NCI-H2227 (cell line): ENCODE results near the gene PLA2G2F.

ENCODE experiments used
- DNase-seq: peaks from one replicate; lab custom pipeline; 2025; ENCODE audit not compliant: unreplicated experiment; lab: John Stamatoyannopoulos, UW

Gene PLA2G2F, protein sequence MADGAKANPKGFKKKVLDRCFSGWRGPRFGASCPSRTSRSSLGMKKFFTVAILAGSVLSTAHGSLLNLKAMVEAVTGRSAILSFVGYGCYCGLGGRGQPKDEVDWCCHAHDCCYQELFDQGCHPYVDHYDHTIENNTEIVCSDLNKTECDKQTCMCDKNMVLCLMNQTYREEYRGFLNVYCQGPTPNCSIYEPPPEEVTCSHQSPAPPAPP

DNA sequence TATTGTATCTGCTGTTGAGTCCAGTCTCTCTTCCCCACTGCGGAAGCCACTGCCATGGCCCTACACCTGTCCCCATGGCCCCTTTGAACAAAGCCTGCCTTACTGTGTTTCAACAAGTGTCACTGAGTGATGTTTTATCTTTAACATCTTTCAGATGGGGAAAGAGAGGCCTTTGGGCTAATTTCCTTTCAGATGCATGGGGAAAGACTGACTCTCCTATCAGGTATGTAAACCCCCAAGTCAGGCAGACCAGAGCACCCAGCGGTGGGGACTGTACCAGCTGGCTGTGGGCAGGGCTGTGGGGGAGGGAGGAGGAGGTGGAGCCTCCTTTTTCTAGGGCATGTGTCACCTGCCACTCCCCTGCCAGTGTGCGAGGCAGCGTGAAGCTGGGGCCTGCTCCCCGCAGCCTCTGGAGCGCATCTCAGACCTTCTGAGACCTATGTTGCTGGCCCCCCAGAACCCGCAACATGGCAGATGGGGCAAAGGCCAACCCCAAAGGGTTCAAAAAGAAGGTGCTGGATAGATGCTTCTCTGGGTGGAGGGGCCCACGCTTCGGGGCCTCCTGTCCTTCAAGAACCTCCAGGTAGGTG, at the start of gene PLA2G2F:
Gene PLA2G2F, plus strand, starts transcription at position 363 of the 590 bp plus-strand sequence. Its CDS starts 105 bp downstream, at position 468.
- DNase-seq: no peak

DNA sequence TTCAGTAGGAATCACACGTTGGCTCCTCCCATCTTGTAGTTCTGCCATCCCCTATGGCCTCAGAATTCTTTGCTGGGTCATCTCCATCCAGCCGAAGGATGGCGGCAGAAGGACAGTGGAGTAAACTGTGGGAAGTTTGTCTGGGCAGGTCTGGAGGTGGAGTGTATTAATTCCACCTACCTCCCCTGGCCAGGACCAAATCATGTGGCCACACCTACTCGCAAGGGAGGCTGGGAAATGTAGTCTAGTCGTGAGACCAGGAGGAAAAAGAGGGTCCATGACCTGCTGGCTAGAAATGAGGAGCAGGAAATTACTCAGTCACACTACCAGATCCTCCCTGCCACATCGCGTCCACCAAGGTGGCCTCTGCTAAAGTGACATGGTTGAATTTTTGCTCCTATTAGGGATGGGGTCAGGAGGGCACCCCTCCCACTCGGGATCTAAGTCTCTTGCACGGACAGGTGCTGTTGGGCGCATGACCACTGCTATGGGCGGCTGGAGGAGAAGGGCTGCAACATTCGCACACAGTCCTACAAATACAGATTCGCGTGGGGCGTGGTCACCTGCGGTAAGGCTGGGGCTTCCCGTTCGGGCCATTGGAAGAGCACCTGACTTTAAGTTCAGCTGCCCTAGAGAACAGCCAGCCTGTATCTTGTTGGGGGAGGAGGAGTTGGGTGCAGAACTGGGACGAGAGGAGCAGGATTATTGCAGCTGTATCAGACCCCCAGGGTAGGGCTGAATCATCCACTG, 49.6 kb upstream of the PLA2G2F start:
- DNase-seq: no peak

DNA sequence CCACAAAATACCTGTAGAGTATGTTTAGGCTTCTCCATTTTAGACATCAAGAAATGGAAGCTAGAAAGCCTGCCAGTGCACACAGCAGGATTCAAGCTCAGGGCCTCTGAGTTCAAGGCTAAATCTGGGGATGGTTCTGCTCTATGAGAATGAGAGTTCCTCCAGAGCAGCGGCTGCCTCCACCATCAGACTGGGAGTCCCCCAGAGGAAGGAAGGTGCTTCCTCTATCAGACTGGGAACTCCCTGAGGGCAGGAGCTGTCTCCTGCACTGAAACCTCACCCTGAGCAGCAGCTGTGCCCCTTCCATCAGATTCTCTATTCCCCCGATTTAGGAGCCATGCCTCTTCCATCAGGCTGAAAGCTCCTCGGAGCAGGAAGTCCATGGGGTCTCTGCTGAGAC, 49.0 kb upstream of the PLA2G2F start:
- DNase-seq: no peak

DNA sequence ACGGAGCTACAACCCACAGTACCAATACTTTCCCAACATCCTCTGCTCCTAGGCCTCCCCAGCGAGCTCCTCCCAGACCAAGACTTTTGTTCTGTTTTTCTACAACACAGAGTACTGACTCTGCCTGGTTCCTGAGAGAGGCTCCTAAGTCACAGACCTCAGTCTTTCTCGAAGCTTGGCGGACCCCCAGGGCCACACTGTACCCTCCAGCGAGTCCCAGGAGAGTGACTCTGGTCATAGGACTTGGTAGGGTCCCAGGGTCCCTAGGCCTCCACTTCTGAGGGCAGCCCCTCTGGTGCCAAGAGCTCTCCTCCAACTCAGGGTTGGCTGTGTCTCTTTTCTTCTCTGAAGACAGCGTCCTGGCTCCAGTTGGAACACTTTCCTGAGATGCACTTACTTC, 48.5 kb upstream of the PLA2G2F start:
- DNase-seq: no peak

DNA sequence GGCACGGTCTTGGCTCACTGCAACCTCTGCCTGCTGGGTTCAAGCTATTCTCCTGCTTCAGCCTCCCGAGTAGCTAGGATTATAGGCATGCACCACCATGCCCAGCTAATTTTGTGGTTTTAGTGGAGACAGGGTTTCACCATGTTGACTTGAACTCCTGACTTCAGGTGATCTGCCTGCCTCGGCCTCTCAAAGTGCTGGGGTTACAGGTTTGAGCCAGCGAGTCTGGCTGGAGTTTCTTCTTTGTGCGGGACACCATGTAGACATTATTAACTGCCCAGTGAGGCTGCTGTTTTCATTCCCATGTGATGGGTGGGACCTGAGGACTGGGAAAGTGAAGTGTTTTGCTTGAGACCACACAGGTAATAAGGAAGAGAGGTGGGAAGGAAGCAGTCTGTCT, 45.8 kb upstream of the PLA2G2F start:
- DNase-seq: no peak

DNA sequence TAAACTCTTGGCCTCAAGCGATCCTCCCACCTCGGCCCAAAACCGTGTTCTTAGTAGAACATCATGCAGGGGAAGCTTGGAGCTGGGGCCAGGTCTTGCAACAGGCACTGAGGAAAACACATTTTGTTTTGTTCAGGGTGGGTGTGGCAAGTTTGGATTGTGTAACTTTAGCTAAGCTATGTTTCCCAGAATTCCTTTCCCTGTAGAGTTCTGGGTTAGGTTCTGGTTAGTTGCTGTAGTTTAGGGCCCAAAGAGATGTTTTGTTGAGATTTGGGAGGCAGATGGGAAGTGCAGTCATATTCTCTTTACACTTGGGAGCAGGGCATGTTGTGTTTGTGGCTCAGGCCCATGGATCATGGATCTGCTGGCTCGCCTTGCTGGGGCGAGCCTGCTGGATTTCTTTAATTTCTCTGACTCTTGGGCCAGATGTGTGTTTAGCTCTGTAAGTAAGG, 45.2 kb upstream of the PLA2G2F start:
- no peak for DNase-seq

DNA sequence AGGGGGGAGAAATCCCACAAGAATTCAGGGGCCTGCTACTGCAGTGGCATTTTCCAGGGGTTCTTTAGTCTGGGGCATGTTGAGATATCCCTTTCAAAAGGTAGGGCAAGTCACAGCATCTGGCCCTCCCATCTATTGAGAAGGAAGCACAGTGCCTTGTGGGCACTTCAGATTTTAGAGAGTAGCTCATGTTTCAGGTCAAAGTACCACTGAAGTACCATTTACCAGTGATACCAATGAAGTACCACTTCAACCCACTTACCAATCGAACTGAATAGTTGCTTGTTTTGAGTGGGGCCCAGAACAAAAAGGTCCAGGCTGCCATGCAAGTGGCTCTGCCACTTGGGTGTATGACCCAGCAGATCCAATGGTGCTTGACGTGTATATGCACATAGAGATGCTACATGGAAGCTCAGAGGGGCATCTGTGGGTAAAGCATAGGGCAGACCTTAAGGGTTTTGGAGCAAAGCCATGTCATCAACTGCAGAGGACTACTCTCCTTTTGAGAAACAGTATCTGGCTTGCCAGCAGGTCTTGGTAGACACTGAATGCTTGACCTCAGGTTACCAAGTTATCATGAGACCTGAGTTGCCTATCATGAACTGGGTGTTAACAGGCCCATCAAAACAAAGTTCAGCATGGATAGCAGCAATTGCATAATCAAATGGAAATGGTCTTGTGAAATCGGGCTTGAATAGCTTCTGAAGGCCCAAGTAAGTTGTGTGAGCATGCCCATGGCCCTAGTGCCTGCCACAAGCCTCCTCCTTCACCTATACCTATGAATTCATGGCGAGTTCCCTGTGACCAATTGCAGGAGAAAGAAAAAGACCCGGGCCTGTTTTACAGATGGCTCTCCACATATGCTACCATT, 43.3 kb upstream of the PLA2G2F start:
- no peak for DNase-seq

DNA sequence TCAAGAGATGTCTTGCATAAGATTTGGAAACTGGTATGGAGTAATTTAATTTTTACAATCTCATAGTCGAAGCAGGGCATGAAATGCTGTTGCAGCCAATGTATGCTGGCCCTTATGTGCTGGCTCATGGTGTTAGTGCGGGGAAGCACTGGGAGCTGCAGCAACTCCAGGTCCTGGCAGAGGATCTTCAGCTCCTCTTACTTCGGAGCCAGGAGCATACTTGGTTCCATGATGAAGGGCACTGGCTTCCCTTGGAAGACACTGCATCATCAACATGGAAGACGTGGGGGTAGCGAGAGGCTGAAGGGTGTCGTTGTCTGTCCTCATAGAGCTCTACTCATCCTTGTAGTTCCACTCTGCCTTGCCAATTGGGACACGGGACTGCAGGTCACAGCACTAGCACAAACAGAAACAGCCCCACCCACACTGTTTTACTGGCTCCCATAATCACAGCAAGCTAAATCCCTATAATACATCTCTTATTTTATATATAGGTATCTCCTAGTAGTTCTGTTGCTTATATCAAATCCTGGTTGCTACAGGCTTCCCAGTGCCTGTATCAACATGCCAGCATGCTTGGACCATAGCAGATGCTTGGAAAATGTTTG, 42.2 kb upstream of the PLA2G2F start:
- no peak for DNase-seq

DNA sequence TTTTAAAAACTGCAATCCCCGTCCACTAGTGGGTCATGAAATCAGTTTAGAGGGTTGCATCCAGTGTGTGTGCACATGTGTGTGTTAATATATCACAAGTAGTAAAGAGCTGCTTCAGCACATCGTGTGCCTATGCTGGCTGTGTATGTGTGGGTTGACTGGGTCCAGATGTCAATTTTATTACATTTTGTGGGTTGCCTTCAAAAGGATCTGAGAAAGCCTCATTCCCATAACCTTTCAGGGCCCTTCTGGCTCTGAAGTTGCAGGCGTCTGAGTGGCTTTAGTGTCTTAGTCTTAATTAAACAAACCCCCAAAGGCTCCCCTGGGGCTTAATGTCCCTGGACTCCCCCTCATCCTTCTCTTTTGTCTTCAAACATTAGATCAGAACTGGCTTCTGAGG, 39.6 kb upstream of the PLA2G2F start:
- DNase-seq: no peak

DNA sequence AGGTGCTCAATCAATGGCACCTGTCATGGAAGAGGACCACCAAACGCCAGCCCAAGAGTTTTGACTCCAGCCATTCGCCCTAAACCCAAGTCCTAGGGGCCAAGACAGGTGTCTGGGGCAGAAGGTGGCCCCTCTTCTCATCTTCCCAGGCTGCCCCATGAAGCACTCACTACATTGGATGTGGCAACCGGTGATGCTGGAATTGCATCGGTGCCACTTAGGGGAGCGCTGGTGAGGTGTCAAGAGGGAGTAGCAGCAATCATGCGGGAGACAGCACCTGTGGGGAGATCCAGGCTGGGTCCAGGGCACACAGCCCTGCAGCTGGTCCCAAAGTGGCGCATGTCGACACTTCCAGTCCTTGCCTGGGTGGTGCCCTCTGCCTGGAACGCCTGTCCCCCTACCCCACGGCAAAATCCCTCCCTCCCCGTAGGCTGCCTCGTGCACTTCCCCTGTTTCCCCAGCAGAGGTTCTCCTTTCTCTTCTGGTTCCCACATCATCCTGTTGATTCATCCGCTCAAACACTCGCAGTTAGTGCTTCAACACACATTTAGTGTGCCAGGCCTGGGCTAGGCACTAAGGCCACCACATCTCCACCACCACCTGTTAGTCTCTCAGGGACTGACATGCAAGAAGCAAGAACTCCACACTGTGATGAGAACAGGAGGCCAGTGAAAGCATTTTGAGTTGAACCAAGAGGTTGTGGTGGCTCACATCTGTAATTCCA, 38.3 kb upstream of the PLA2G2F start:
- DNase-seq: peak; percentile 61

DNA sequence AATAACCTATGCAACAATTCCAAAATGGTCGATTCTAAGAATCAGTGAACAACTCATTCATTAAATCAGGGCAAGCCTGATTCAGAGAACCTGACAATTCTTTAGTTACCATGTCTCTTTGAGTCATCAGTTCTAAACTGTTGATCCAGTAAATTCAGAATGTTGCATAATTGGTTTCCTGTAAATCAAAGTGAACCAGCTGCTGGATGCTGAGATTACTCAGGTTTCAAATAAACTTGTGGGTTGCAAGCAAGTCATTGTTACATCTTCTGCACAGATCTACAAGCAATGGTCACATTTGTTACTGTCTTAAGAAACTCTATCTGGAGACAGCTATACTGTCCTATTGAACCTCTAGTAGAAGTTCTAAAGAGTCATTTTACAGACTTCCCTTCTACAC, 36.2 kb upstream of the PLA2G2F start:
- DNase-seq: no peak

DNA sequence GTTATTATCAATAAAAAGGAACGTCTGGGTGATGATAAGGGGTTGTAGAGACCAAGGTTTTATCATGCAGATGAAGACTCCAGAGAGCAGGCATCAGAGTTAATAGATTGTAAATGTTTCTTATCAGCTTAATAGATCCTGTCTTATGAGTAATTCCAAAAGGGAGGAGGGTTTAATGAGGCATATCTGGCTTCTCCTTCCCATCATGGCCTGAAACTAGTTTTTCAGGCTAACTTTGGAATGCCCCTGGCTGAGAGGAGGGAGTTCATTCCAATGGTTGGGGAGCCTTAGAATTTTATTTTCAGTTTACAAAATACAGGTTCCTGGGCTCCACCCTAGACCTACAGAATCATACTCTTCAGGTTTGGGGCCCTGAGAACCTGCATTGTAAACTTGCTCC, 33.3 kb upstream of the PLA2G2F start:
- no peak for DNase-seq

DNA sequence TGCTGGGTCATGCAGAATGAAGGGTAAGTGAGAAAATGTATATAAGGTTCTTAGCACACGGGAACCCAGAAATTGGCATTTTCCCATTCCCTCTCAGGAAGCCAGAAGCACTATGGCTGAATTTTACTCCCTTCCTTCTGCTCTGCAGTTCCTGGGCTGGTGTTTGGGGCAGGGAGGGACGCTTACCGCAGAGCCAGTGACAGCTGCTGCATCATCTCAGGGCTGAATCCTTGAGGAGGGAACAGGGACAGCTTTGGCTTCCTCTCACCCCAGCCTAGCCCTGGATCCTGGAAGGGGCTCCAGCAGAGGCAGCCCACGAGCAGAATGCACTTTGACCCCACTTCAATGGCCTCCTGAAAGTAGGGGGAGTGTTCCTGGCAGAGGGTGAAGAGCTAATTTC, 31.8 kb upstream of the PLA2G2F start:
- DNase-seq: no peak

DNA sequence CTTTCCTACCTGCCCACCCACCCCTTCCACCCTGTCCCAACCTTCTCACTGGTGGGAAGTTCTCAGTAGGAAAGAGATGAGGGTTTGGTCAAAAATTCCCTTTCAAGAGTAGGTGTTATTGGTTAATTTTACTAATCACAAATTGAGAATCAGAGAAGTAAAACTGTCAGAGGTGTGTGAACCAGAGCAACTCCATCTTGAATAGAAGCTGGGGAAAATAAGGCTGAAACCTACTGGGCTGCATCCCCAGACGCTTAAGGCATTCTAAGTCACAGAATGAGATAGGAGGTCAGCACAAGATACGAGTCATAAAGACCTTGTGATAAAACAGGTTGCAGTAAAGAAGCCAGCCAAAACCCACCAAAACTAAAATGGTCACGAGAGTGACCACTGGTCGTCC, 31.3 kb upstream of the PLA2G2F start:
- no peak for DNase-seq

DNA sequence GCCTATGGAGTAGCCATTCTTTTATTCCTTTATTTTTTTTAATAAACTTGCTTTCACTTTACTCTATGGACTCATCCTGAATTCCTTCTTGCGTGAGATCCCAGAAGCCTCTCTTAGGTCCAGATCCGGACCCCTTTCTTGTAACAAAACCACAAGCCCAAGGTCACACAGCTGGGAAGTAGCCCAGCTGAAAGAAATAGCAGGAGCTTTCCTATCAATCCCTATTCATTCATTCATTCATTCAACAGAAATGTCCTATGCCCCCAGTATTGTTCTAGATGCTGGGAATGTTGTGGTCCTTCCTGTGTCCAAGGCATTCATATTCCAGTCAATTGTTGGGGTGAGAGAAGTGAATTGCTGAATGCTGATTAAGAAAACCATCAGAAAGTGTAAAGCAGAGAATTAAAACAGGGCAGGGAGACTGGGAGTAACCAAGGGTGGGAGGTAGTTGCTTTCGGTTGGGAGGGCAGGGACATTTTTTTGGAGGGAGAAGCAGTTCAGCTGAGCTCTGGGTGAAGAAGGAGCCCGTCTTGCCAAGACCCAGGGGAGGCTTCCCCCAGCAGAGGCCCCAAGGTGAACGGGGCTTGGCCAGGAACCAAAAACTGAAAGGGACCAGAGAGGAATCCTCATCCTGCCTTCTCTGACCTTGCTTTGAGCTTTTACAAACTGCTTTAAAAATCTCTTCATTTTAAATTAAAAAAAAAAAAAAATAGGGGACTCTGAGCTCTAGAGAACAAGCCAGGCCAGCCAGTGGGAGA, 30.6 kb upstream of the PLA2G2F start:
- DNase-seq: no peak

DNA sequence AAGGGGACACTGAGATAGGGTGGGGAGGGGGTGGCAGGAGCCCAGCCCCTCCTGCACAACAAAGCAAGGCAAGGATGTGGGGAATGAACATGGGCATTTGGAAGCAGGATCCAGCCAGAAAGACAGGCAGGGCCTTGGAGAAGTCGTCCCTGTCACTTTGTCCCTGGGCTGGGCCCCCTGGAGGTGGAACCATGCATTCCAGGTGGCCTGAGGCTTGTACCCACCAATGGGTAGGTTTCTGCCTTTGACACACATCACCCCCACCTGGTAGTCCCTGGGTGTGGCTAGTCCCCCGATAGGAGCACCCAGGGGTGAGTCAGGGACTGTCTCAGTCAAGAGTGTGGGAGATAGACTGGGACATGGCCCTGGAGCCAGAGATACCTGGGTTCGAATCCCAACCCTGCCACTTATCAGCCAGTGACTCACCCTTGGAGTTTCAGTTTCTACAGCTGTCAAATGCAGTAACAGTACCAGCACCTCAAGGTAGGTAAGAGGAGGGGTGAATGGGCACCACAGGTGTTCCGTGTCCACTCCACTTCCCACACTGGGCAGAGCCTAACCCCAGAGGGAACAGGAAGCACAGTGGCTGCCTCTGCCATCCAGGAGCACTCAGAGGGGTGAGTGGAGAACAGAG, 29.8 kb upstream of the PLA2G2F start:
- no peak for DNase-seq

DNA sequence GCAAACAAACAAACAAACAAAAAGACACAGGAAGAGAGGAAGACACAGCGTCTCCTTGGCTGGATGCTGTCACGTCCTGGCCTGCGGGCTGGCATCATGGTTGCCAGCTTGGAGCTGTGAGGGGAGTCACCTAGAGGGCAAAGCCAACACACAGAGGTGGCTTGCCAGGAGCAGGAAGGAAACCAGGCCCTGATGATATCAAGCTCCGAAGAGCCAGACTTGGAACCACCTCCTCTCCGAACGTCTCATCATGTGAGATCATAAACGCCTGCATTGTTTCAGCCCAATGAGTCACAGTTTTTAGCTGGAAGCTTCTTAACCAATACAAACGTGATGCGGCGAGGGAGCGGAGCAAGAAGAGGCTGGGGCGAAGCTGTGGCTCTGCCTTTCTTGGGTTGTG, 28.4 kb upstream of the PLA2G2F start:
- DNase-seq: no peak

DNA sequence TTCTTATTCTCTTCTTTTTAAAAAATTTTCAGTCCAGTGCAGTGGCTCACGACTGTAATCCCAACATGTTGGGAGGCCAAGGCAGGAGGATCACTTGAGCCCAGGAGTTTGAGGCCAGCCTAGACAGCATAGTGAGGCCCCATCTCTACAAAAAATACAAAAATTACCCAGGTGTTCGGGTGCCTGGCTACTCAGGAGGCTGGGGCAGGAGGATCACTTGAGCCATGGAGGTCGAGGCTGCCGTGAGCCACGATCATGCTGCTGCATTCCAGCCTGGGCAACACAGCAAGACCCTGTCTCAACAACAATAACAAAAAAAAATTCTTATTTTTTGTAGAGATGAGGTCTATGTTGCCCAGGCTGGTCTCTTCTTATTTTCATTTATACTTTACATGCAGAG, 27.7 kb upstream of the PLA2G2F start:
- no peak for DNase-seq
